Stimulated activated naive CD4-positive, alpha-beta T cell treated with Interleukin-2 at 50 U/mL for 16 hours (primary cell): ENCODE data around the gene GOLGA6A.
"Not testable (repeated sequence)": the region's sequence is repeated elsewhere in the genome, so short reads cannot be mapped to it uniquely, and the experiment has no call there.

Source experiments
- DNase-seq: peaks from one replicate; lab custom pipeline; 2025; lab: John Stamatoyannopoulos, UW

The GOLGA6A gene

GRCh38 chr15:74082450-74082849 lies at the start of gene GOLGA6A:
Gene GOLGA6A (minus strand): TSS chr15:74082550. CDS start chr15:74082509, 41 bp downstream.
- not testable (repeated sequence) for DNase-seq

GRCh38 chr15:74131628-74132413 lies 49.5 kb upstream of the GOLGA6A start:
- no peak for DNase-seq

- no peak for DNase-seq
These were observed 48.7 kb upstream of the GOLGA6A start for GRCh38 chr15:74130849-74131627.

- no peak for DNase-seq
These were observed 48.0 kb upstream of the GOLGA6A start, which contains the start of gene ISLR2 for GRCh38 chr15:74130155-74130848. Gene ISLR2 (plus strand): TSS chr15:74130586. CDS start chr15:74132755, 2,169 bp downstream.

- DNase-seq = no peak
These were observed 47.3 kb upstream of the GOLGA6A start for GRCh38 chr15:74129586-74130154.

- DNase-seq = no peak
These were observed 46.6 kb upstream of the GOLGA6A start for GRCh38 chr15:74128785-74129585.

- no peak for DNase-seq
These were observed 45.8 kb upstream of the GOLGA6A start for GRCh38 chr15:74127954-74128784.

- DNase-seq = peak; percentile 73
These were observed 45.1 kb upstream of the GOLGA6A start for GRCh38 chr15:74127255-74127953.

GRCh38 chr15:74124759-74125158 lies 42.4 kb upstream of the GOLGA6A start:
- DNase-seq = no peak

GRCh38 chr15:74124196-74124595 lies 41.8 kb upstream of the GOLGA6A start:
- no peak for DNase-seq

GRCh38 chr15:74123658-74124057 lies 41.3 kb upstream of the GOLGA6A start:
- no peak for DNase-seq

- no peak for DNase-seq
These were observed 40.7 kb upstream of the GOLGA6A start for GRCh38 chr15:74123131-74123429.

- no peak for DNase-seq
These were observed 40.2 kb upstream of the GOLGA6A start for GRCh38 chr15:74122403-74123130.

GRCh38 chr15:74121858-74122257 lies 39.5 kb upstream of the GOLGA6A start:
- no peak for DNase-seq

GRCh38 chr15:74121039-74121438 lies 38.7 kb upstream of the GOLGA6A start:
- no peak for DNase-seq

GRCh38 chr15:74120426-74120825 lies 38.1 kb upstream of the GOLGA6A start:
- DNase-seq = no peak

GRCh38 chr15:74109713-74110112 lies 27.4 kb upstream of the GOLGA6A start:
- DNase-seq = no peak

GRCh38 chr15:74108611-74109010 lies 26.3 kb upstream of the GOLGA6A start:
- DNase-seq = not testable (repeated sequence)

- DNase-seq = no peak
These were observed 25.8 kb upstream of the GOLGA6A start for GRCh38 chr15:74108111-74108510.
